HL-60 (cell line): Measurements from ENCODE around the gene SIX6.

Experiments
- GABPA ChIP-seq: IDR thresholded peaks from 2 replicates; pipeline ENCODE4 v1.6.1; 2012; ENCODE audit warnings: low read depth
- TF ChIP-seq, protein P1 (sequence below): IDR thresholded peaks from one replicate; pipeline ENCODE4 v1.5.1; 2011; ENCODE audit warnings: low read length, control low read depth, inconsistent platforms; ENCODE audit not compliant: insufficient read depth

GRCh38 chr14:60553808-60554207, 44.9 kb downstream of the SIX6 start:
- TF ChIP-seq, protein P1, sequence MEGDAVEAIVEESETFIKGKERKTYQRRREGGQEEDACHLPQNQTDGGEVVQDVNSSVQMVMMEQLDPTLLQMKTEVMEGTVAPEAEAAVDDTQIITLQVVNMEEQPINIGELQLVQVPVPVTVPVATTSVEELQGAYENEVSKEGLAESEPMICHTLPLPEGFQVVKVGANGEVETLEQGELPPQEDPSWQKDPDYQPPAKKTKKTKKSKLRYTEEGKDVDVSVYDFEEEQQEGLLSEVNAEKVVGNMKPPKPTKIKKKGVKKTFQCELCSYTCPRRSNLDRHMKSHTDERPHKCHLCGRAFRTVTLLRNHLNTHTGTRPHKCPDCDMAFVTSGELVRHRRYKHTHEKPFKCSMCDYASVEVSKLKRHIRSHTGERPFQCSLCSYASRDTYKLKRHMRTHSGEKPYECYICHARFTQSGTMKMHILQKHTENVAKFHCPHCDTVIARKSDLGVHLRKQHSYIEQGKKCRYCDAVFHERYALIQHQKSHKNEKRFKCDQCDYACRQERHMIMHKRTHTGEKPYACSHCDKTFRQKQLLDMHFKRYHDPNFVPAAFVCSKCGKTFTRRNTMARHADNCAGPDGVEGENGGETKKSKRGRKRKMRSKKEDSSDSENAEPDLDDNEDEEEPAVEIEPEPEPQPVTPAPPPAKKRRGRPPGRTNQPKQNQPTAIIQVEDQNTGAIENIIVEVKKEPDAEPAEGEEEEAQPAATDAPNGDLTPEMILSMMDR, result no peak
- TF ChIP-seq GABPA, result no peak
